HG03066 (cell line): Measurements from ENCODE around the gene AHSG.

Experiments used
- ATAC-seq: cut with Tn5 transposase; IDR thresholded peaks from one replicate; pipeline ENCODE4 v1.9.1; 2021; ENCODE audit warnings: low read depth; ENCODE audit not compliant: unreplicated experiment

Gene AHSG

DNA sequence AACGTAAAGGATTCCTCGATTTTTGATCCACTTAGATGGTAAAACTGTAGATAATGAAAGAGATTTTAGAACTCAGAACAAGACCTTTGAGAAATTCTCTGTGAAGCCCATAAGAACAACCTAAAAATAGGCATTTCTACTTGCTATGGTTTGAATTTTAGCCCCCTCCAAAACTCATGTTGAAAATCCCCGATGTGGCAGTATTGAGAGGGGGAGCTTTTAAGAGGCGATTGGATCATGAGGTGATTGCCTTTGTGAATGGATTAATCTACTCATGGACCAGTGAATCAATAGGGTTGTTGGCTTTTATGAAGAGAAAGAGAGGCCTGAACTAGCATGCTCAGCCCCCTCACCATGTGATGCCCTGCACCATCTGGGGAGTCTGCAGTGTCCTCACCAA lies 20.2 kb upstream of the AHSG start:
- no peak for ATAC-seq

DNA sequence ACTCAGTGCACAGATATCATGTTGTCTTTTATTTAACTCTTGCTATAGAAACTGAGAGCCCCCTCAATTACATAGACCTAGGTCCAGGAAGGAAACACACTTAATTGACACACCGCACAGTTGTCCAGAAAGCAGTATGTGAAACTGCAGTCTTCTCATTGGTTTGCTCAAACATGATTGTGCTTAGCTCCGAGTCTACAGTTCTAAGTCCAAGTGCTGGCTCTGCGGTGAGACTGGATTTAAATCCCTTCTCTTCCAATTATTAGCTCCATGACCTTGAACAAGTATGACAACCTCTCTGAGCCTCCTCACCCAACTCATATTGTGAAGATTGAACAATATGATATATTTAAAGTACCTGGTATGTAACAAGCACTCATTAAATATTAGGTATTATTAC lies 19.0 kb upstream of the AHSG start:
- no peak for ATAC-seq

DNA sequence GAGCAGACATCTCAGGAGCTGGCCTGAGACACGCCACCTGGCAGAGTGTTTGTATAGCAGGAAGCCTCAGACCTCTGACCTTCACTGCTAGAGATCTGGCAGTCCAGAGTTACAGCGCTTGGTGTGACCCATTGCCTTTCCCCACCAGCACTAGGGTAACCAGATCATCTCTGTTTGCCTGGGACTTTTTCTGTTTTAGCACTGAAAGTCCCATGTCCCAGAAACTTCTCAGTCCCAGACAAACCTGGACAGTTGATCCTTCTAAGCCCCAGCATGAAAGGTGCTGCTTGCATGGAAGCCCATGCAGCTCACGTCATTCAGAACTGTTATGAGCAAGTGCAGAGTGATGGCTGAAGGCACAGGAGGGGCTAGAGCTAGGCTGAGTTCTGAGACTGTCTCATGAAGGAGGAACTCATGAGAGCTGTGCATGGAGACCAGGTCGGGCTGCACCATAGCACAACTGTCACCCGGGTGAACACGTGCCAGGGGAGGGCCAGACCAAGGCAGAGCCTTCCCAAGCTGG lies 18.2 kb upstream of the AHSG start:
- ATAC-seq, result no peak

DNA sequence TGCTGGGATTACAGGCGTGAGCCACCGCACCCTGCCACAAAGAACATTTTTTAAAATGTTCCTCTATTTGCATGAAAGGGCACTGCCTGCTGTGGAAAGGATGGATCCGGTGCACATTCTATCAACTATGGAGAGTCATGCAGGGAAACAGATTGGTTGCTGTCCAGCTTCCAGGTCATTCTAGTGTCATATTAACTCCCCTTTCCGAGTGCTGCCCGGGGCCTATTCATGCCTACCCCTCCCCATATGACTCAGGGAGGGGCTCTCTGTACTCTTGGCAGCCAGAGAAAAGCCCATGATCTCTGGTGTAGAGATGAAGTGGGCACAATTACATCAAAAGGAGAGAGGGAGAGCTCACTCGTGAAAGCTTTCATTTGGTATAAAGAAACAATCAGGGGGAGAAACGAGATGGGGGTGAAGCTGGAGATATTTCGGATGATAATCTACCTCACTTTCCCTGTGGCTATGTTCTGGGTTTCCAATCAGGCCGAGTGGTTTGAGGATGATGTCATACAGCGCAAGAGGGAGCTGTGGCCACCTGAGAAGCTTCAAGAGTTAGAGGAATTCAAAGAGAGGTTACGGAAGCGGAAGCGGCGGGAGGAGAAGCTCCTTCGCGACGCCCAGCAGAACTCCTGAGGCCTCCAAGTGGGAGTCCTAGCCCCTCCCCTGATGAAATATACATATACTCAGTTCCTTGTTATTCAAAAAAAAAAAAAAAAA lies 16.1 kb upstream of the AHSG start:
- no peak for ATAC-seq

DNA sequence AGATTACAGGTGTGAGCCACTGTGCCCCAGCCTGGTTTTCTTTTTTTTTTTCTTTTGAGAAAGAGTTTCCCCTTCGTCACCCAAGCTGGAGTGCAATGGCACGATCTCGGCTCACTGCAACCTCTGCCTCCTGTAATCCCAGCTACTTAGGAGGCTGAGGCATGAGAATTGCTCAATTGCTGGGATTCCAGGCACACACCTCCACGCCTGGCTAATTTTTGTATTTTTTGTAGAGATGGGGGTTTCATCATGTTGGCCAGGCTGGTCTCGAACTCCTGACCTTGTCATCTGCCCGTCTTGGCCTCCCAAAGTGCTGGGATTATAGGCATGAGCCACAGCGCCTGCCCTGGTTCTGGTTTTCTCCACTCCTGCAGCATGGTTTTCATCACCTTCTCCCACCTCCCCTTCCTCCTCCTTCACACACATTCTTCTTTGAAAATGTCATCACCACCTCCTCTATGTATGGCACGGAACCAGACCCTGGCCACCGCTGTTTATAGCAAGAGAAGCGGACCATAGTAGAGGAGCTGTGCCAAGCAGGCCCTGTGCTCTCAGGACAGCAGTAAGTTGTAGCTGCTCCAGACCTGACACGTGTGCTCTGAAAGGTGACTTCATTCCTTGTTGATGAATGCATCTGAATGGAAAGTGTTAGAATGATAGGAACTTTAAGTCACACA lies 14.6 kb upstream of the AHSG start:
- no peak for ATAC-seq

DNA sequence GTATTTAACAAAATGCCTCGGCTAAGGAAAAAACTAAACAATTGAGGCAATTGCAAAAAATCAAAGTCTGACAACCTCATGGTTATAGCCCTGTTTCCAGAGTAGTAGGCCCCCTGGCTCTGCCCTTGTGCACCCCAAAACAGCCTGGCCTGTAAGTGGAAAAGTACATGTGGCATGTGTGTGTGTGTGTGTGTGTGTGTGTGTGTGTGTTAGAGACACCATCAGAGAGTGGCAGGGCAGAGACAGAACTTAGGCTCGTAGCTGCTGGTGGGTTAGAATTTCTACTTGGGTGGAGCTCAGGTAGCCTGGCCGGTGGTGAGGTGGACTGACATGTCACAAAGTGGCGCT lies 14.1 kb upstream of the AHSG start:
- no peak for ATAC-seq

DNA sequence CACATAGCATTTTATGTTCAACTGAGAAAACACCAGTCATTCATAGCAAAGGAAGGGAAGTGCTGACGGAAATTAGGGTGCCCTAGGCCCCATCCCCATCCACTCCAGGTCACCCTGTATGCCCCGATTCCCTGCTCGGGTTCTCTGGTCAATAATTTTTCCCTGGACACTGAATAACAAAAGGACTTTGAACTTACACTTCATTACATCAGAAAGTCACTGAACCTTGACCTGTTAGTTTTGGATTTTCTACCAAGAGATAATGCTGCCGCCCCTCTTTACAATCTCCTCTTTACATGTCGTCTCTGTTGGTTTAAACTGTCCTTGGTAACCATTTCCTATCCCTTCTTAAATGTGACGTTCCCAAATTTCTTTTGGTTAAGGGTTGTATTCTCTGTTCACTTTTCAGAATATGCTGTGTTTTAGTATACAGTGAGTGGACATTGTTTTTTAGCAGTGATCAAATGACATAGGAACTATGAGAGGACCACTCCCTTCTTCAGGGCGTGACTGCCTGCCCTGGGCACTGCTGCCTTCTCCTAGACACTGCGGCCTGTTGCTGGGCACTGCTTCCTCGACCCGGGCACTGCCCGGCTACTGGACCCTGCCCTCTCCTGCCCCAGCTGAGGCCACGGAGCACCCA lies 13.6 kb upstream of the AHSG start:
- no peak for ATAC-seq

DNA sequence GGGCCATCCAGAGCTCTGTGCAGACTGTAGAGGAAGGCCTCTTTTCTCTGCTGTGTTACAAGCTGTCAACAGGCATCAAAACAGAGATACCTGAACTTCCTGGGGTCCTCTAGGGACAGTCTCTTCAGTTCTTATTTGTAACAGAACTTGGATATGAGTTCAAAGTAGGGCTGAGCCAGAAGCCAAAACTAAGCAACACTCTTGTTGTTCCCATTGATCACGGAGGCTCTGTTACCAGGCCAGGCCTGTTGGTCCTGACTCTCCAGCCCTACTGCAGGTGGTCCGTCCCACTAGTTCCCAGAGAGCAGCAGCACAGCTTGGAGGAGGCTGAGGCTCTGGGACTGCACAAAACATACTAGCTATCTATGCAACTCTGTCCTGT lies 13.1 kb upstream of the AHSG start:
- ATAC-seq, result no peak

DNA sequence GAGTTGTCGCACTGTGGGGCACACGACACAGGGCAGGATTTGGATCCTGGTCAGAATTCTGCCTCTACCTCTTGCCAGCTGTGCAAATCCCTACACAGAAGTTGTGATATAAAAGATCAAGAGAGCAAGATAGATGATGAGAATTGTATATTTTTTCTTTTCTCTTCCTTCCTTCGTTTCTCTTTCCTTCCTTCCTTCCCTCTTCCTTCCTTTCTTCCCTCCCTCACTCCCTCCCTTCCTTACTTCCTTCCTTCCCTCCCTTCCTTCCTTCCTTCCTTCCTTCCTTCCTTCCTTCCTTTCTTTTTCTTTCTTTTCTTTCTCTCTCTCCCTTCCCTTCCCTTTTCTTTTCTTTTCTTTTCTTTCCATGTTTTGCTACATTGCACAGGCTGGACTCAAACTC lies 12.0 kb upstream of the AHSG start:
- ATAC-seq, result no peak

DNA sequence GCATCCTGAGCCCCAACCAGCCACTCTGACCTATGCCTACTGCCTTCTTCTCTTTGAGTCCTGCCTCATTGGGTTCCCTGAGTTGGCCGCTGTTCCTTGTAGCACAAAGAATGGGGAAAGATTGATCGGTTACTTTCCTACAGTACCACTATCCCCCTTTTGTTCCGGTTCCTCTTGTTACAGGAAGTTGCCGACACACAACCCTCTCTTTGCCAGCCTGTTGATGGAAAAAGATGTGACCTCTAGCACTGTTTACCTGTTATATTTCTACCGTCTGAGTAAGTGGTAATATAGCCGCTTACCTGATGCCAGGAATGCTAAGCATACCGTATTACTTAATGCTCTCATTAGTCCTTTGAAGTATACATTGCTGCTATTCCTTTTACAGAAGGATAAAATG lies 9.7 kb upstream of the AHSG start:
- ATAC-seq, result no peak

DNA sequence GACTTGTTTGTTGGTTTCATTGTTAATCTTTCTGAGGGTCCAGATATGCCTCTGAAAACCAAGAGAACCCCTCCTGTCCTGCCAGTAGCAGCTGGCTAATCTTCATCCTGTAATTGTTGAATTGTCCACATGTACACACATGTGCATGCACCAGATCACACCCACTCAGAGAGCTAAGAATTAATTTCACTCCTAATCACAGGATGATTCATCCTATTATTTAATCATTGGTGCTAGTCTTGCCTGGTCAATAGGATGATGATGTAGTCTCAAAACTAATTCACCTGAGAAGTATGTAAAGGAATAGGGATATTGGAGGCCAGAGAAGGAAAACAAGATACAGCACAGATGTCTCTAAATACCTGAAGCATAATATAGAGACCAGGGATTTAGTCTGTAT lies 7.8 kb upstream of the AHSG start:
- ATAC-seq, result no peak

DNA sequence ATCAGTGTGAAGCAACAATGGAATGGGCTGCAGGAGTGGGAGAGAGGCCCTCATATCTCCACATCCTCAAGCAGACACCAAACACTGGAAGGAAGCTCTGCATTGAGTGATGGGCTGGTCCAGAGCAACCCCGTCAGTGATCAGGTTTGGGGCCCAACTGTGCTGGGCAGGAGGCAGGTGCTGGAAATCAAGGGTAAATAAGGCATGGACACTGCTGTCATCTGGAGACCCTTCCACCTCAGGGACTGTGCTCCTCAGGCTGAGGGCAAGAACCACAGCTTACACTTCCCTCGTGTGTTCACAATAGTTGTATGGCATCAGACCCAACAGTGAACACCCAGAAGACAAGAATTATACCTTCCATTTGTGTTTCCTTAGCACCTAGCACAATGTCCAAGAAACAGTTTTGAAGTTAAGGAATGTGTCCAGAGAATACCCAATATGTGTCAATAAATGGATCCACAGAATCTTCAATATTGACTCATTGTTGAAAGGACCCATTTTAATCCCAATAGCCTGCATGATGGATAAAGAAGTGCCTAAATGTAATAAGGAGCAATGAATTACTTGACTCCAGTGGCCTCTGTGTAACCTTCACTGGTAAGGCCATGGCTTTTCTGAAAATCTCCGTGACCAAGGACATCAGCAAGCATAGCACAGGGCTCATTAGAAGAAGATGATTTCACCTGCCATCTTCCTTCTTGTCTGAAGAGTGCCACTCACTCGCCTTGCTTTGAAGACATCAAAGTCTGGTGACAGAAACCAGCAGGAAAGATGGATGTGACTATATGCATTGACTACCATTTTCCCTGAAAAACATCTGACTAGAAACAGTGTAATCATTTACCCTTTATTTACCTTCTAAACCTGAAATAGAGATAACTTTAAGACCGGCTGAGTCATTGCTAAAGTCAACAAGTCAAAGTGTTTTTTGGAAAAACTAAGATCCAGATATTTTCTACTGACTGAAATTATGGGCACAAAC lies 7.0 kb upstream of the AHSG start:
- no peak for ATAC-seq

DNA sequence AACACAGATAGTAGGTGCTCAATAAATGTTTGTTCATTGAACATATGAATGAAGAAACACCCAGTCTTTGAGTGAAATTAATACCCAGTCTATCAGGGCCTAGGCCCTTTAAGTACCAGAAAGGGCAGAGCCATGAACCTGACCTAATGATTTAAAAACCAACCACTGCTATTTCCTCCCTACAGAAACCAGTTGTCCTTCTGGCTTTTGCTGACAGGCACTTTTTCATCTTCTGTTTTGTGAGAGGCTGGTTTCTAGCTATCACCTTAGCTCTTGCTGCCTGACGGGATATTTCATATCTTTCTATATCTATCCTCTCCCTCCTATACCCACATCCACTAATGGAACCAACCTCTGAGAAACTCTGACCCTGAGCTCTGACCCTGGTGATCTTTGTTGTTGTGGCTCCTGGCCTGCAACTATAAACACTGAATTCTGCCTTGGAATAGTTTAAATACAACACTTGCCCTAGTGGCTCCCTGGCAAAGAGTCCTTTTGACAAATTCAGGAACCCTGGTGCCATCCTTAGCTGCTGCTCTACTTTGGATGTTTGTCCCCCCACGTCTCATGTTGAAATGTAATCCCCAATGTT lies 4.1 kb upstream of the AHSG start:
- ATAC-seq, result no peak

DNA sequence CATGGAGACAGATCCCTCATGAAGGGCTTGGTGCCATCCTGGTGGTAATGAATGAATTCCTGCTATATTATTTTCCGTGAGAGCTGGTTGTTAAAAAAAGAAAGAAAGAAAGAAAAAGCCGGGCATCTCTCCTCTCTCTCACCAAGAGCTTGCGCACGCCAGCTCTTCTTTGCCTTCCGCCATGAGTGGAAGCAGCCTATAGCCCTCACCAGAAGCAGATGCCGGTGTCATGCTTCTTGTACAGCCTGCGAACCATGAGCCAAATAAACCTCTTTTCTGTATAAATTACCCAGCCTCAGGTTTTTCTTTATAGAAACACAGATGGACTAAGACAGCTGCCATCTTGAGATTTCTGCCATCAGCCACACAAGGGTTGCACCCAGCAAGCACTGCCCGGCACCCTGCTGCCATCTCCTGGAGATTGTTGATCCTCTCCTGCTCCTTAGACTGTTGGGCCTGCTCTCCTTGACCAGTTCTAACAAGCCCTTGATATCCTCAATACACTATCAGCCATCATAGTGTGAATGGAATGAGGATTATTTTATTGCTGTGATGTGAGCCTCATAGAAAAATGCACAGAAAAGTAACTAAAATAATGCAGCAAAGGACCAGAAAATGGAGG lies 3.5 kb upstream of the AHSG start:
- no peak for ATAC-seq

DNA sequence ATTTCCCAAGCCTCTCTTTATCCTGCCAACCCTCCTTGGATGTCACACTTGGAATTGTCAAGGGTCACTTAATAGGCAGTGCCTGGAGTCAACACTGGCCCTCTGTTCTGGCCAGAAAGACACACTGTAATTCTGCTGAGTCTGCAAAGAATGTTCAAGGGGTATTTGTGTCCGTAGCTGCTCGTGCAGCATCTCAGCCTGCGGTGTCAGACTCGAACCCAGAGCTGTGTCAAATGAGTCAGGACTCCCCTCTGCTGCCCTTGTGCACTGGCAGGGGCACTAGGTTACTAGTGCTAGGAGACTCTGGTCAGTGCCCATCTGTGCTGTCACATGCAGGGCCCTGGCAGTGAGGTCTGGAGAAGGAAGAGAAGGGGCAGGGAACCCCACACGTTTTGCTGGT lies 795 bp upstream of the AHSG start:
- no peak for ATAC-seq

DNA sequence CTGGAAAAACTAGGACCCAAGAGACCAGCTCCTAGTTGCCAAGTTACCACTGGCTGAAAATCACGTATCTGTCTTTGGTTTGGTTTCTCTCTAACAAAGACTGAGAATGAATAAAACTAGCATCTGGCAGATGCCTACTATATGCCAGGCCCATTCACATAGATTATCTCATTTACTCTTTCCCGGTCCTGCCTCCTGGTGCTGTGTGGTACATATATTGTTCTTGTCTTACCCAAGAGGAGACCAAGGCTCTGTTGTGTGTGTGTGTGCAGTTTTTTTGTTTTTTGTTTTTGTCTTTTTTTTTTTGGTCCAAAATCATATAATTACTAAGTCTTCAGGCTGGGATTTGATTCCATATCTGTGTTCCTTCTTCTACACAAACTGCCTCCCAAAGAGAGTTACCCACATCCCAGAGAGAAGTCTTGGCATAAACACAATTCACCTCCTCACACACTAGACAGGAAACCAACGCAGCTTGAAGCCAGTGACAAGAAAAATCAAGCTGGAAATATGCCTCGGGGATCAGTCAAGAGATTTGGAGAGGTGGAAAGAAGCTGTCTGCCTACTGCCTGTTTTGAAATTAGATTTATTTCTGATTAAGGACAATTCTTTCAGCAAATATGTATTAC lies 891 bp downstream of the AHSG start:
- ATAC-seq, result no peak

DNA sequence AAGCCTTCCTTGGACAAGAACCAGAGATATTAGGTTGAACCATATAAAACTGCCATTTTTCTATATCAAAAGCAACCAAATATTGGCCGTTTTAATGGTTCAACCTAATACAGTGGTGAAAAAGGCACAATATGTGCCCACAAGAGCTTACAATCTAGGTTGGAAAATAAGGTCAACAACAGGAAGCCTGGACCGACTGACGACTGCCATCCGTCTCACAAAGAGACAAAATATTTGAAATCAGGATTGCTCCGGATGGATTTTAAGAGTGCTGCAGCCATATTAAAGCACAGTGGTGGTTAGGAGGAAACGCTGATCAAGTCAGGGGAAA lies 1.4 kb downstream of the AHSG start:
- ATAC-seq, result no peak

DNA sequence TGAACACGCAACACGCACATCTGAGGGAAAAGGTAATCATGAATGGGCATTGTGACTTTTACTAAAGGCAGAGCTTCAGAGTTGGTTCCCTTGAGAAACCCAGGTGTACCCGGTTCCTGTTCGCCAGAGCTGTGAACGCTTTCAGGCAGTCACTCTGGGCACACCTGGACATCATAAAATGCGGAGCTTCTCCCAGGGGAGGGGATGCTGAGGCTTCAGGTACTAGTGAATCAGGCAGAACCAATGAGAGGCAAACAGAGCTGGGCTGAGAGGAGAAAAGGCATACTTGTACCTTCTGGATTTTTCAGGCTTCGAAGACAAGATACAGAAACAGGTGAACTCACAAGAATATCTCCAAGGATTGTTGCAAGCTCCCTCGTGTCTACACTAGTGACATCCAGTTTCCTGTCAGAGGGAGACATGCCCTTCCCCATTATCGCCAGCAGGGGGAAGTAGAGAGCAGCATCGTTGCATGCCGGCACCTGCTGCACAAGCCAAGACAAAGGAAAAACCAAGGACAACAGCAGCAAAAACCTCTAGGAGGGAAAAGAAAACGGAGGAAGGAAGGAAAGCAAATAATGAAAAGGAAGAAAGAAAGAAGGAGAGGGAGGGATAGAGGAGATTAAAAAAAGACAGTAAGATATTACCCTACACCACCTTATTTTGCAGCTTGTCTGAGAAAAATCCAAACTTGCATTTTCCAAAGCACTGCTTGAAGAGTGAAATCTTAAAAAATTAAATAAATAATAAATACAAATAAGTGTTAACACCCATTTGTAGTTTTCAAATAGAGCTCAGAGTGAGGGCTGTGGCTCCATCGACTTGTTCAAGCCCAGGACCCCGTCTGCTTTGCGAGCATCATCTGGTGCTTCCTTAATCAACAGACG lies 2.0 kb downstream of the AHSG start:
- peak; percentile 61 for ATAC-seq

DNA sequence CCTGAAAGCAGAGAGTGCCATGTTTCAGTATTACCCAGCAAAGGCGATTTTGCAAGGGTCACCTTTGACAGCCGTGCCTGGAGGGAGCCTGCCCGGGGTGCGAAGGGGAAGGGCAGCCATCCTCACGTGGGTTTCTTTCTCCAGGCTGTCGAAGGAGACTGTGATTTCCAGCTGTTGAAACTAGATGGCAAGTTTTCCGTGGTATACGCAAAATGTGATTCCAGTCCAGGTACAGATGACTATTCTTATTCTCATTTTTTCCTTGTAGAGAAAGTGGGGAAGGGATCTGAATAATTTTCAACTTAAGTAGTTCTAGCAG lies 3.4 kb downstream of the AHSG start:
- ATAC-seq, result no peak
